NCI-H1436 treated with DMSO at 0.1 percent for 48 hours (cell line): ENCODE results near the gene THSD4.

ENCODE experiments used
- DNase-seq: peaks from one replicate; lab custom pipeline; 2025; lab: John Stamatoyannopoulos, UW

The THSD4 gene

DNA sequence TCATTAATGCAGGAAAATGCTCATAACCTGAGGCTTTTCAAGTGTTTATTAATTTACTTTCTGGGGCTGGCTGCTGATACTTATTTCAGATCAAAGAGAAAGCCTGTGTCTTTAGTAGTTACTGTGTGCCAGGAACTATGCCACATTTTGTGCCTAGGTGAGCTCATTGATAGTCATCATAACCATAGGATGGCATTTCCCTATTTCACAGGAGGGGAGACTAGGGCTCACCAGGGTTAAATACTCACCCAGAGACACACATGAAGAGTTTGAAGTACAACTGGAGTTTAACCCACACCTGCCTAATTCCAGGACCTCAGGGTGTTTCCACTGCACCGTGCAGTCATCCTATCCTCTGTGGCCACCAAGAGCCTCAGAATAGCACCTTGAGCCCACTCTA is 430.7 kb downstream of the THSD4 start:
- no peak for DNase-seq

DNA sequence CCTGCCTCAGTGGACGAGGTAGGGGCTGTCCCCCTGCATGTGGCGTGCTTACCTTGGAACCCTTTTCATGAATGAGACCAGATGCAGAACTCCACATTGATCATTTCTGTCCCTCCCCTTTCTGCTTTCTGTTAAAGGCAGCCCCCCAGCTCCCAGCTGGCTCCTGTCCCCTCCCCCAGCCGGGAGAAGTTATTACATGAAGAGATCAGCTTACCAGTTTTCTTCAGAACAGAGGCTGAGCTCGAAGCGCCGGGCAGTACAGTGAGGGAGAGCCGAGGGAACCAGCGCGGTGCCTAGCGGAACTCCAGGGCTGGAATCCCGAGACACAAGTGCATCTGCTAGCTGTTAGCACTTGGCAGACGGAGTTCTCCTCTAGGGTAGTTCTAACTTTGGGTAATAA is 431.7 kb downstream of the THSD4 start:
- DNase-seq = no peak

DNA sequence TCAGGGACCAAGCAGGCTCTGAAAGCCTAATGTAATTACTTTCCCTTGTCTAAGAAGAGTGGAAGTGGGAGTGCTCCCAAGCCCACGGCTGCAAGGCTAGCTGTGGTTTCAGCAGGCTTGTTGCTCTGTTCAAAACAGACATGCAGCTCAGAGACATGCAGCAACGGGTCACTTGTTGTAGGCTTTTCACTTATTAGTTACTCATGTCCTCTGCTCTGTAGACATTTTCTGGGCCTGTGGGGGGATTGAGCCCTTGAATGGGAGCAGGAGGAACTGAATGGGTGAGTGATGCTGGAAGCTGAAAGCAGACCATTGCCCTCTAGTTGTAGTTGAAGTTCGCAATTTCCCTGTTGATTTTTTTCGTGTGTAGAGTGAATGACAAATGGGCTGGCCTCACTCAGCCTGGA is 433.1 kb downstream of the THSD4 start:
- no peak for DNase-seq

DNA sequence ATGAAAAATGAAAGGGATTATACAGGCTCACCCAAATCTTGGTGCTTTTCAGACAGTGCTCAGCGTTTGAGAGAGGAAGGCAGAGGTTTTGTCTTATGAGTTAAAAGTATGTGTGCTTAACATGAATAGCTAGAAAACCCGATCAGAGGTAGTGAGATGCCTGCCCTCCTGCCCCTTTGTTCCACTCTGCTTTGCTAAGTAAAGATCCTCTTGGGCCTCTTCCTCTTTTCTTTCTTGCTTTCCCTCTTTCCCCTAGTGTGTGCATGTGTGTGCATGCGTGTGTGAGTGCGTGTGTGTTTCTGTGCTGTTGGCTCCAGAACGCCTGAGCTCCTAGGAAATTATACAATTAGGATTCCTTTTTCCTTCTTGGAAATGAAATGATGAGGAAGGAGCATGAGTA is 433.8 kb downstream of the THSD4 start:
- no peak for DNase-seq

DNA sequence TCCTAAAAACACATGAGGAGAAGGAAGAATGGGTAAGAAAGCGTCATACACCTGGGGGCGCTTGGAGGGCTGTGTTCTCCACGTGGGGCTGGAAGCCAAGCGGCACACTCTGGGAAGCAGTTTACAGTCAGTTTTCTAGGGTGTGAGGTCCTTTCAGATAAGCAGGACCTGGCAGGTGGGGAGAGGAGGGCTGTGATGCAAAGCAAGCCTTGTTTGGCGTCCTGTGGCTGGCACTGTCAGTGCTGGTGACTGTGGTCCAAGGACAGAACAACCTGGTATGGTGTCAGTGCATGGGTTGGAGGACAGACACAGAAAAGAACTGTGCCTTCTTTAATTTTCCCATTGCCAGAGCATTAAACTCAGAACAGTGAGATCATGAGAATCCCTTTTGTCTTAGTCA is 434.4 kb downstream of the THSD4 start:
- no peak for DNase-seq

DNA sequence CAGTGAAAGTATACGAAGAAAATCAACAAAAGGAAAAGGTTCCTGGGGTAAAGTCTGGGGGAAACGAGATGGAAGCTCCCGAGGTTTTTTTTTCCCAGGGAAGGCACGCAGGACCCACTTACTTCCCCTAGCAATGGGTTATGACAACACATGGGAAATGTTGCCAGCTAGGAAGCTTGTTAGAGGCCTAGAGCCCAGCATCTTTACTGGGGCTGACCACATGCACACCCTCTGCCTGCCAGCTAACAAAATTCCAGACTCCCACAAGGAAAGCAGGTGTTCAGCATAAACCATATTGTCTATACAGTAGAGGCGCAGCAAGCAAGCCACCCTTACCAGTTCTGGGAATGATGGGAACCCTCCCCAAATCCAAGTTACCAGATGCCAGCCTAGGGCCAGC is 436.3 kb downstream of the THSD4 start:
- DNase-seq = no peak

DNA sequence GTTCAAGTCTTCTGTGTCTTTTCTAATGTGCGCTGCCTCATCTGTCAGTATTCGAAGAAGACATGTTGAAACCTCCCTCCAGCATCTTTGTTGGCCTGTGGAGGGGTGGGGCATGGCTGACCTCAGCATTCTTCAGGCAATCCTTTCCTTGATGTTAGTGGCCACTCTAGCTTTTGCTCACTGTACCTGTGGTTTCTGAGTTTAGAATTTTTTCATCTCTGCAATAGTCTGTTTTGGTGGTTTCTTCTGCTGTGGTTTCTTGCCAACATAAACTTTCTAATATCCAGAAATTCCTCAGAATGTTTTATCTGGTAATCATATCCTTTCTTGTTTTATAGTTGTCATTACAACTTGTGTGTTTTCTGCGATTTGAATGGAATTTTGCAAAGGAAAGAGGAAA is 443.8 kb downstream of the THSD4 start:
- DNase-seq = no peak

DNA sequence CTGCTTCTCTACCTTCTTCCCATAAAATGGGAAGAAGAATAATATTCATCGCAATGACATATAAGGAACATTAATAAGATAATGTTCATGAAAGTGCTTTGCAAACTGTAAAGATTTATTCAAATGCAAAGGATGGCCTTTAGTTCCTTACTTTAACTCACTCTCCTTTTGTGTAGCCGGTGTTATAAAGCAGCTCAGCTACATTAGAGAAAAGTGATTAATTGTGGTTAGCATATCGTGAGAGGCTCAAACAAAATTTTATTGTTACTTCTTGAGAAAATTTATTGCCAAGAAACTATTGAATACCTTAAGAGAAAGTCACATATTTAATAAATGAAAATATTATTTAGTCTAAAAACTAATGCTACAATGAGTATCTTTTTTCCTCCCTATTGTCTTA is 444.3 kb downstream of the THSD4 start:
- no peak for DNase-seq

DNA sequence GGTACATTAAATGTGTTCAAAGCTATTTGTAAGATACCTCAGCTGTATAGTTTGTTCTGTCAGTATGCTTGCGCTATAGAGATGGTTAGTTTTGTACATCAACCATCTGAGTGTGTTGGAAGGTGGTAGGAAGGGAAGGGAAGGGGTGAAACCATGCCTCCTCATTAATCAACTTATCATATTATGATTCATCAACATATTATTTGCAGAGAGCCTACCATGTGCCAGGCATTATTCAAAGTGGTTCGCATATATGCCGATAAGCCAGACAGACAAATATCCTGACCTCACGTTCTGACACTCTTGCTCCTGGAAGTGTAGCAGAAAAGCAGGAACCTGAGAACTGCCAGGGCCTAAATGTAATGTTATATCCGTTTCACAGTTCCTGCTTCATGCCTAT is 447.0 kb downstream of the THSD4 start:
- DNase-seq = no peak

DNA sequence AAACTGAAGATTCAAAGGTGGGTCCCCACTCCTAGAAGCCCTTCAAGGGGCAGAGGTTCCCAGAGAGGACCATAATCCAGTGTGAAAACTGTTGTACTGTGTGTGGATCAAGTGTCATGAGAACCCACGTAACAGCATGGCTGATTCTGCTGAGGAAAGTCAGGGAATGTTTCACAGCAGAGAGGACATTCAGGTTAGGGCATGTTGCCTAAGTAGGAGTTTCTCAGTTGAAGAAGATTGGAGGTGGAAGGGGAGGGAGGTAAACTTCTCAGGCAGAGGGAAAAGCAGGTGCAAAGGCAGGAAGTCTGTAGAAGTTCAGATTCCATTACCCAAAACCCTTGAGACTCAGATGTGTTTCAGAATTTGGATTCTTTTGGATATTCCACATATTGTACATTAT is 448.9 kb downstream of the THSD4 start:
- DNase-seq = no peak

DNA sequence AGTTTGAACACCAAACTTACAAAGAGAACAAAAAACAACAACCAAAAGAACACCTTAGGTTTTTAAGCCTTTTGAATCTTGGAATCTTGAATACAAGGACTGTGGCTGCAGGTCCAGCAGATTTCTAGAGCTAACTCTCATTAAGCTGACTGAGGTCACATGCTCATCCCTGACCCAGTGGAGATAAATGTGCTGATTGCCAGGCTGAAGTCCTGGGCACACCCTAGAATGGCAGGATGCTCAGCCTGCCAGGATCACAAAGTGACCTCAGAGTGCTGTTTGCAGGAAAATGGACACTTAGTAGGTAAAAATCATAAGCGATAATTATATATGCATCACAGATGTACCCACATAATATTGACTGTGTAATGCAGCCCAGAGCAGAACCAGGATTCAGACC is 449.7 kb downstream of the THSD4 start:
- no peak for DNase-seq

DNA sequence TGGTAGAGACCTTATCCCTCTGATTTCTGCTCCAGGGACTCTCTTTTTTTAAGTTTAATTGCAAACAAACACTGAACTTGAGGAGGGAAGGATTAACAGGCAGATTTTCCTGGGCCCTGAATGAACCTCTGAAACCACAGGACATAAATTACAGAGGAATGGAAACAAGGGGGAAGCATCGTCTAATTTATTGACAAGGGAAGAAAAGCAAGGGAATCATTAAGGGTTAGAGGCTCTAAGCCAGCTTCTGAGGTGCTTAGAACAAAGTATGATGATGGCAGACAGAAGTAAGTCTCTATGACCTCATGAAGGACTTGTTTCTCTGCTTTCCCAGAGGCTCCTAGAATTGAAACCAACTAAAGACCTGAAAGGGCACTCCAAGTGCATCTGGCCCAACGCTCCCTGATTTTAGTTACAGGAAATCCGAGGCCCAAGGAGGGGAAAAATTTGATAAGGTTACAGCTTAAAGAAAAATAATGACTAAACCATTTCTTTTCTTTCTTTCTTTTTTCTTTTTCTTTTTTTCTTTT is 450.4 kb downstream of the THSD4 start:
- no peak for DNase-seq

DNA sequence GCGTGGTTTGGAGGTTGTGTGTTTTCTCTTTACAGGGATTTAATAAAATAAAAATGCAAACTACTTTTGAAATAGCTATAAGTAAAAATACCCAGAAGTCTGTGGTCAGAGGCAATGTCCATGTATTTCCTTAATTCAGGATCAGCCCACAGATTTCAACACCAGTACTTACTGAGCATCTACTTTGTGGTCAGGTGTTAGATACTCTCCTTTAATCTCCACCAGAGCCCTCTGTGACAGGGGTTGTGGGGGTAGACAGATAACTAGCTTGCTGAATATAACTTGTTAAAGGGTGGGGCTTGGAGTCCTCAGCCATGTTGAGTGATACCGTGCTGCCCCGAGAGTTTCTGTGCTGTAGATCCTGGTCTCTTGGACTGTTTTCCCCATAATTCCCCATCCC is 451.0 kb downstream of the THSD4 start:
- DNase-seq = no peak

DNA sequence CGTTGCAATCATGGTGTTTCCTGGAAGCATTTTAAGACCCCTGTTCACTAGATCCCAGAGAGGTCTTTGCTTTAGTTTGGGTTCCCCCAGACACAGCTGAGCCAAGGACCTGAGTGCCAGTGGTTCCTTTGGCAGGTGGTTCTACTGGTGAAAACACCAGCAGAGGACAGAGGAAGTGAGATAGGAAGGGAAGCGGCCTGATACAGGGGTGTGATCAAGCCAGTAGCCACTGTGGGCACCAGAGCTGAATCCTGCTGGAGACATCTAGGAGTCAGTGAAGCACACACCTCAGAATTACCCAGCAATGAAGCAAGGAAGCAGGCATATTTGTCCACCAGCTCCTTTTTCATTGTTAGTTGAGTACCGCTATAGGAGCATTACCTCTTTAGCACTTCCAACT is 451.9 kb downstream of the THSD4 start:
- DNase-seq = no peak

DNA sequence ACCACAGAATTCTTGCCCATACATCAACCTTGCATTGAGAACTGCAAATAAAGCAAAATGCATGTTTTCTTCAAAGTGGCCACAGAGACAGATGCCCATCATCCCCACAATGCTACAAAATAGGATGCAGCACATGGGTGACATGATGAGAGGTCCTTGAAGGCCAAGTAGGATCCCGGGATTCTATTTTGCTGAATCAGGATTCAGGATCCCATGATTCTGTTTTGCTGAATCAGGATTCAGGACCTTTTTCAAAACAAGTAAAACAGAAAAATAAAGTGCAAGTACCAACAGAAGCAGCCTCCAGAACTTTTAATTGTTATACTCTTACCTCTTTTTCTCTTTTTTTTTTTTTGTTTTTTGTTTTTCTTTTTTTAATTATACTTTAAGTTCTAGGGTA is 453.0 kb downstream of the THSD4 start:
- DNase-seq = no peak

DNA sequence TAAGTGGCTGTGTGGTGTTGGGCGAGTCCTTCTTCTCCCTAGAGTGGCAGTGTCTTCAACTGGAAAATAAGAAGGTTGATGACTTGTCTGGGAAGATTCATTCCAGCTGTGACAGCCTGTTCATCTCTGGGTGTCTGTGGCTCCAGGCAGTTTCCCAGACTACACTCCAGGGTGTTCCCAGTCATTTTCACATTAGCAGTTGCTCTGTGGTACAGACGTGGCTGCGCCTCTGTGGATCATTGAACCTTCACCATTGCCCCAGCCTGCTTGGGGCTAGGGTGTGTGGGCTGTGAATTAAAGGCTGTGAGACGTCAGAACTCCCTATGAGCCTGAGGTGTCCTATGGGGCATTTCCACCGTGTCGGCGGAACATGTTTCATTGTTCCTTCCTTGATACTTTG is 455.5 kb downstream of the THSD4 start:
- DNase-seq = no peak

DNA sequence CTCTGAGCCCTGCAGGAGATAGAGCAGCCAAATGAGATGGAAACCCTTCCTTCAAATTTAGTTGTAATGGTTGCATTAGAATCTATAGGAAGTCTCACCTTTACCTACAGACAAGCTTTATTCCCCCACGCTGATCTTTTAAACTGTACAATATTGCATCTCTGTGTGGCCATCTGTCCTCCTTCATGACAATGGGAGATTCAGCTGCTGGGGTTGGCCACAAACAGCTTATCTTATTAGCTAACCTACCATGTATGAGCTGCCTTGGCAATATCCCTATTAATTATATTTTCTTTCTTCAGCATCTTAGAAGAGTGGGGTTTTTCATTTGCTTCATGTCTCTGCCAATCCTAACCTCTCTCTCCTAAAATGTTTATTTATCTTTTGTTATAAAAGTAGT is 456.4 kb downstream of the THSD4 start:
- DNase-seq = no peak

DNA sequence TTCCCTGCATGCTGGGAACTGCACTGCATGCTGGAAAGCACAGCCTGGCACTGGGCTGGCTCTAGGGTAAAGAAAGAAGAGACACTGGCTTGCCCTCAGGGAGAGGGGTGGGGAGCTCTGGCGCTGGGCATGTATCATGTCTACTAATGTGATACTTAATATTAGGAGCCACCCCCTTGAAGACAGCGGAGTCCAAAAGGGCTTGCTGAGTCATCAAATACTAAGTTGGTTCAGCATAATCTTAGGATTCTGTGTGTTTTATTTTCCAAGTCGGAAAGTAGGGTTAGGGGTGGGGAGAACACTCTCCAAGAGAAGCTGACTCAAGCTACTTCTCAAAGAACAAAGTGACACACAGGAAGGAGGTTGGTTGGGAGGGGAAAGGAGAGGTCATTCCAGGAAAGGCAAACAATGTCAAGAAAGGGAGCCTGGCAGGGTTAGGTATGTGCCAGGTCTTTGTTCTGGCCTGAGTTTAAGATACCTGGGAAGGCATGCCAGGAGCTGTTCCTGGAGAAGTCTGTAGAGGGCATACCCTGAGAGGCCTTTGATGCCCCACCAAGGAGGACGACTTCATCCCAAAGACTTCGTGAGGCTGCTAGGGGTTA is 457.3 kb downstream of the THSD4 start:
- DNase-seq = no peak

DNA sequence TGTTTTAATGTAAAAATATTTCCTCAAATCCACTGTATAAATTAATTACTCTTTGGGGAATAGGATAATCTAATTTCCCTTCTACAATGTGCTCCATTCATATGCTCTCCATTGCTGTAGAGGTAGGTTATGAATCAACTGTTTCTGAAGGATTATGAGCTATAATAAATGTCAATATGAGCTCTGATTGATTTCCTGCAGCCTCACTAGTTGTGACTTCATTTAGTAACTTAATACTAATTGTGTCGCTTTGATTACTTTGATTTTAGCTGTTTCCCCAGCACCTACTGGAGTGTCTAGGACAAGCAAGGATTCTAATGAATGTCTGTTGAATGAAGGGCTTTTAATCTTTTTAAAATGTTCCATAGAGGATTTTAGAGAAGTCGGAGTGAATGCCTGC is 458.3 kb downstream of the THSD4 start:
- no peak for DNase-seq

DNA sequence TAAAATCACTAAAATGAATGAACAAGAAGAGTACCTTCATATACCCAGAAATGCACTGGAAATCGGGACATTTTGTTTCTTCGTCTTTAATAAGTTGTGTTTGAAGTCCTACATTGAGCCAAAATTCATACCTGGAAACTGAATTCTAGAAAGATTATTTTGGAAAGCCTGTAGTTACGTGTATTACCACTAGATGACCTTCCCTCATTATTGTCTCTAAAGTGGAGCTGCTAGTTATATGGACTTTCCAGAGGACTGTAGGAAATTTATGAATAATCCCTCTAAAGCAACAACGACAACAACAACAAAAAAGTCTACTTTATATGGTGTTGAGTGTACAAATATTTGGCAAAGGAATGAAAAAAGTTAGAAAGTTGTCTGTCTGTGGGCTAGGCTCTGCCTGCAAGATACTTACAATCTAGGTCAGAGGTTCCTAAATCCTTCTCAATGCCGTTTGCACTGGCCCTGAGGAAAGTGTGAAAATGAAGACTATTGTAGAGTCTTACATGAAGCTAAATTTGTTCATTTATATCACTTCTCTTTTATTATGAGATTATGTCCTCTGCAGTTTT is 460.3 kb downstream of the THSD4 start:
- no peak for DNase-seq

DNA sequence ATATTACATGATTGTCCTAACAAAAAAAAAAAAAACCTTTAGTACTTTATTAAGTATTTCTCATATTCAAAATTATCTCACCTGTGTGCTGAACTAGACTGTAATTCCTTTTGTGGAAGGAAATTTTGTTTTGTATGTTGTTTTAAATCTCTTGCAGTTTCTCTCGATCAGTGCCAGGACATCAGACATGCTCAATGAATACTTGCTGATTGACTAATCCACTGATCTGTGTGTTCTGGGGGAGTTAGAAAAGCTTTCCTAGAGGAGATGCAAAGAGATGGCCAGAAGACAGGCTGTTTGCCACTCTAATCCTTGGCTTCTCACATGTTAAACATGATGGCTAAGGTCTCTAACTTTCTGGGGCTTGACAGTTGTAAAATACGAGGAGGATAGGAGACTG is 461.8 kb downstream of the THSD4 start:
- DNase-seq = no peak

DNA sequence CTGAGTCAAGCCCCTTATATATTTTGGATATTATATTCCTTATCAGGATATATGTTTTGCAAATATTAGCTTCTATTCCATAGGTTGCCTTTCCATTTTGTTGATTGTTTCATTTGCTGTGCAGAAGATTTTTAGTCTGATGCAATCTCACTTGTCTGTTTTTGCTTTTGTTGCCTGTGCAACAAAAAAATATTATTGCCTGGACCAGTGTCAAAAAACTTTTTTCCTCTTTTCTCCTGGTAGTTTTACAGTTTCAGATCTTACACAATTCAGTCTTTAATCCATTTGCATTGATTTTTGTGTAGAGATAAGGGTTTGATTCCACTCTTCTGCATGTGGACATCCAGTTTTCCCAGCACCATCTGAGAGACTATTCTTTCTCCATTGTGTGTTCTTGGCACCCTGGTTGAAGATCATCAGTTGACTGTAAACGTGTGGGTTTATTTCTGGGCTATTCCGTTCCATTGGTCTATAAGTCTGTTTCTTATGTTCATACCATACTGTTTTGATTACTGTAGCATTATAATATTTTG is 466.2 kb downstream of the THSD4 start:
- DNase-seq = no peak

DNA sequence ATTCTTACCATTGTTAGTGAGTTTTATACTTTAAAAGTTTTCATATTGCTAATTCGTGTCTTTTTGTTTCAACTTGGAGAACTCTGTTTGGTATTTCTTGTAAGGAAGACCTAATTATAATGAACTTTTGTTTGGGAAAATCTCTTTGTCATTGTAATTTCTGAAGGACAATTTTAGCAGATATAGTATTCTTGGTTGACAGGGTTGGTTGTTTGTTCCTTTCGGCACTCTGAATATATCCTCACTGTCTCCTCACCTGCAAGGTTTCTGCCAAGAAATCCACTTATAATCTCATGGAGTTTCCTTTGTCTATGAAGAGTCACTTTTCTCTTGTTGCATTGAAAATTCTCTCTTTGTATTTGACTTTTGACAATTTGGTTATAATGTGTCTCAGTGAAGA is 469.9 kb downstream of the THSD4 start:
- no peak for DNase-seq

DNA sequence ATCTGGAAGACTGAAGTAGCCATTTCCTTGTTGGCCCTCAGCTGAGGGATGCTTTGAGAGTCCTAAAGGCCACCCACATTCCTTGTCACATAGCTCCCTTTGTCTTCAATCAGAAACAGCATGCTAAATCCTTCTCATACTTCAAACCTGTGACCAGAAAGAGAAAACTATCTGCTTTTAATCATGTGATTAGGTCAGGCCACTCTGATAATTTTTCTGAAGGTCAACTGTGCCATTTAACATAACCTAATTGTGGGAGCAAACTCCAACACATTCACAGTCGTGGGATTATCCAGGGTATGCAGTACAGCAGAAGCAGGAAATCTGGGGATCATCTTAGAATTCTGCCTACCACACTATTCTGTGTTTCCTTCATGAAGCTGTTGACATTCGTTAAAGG is 471.2 kb downstream of the THSD4 start:
- no peak for DNase-seq
